SK-N-SH (cell line): ENCODE data around the gene NAPA. TPM values are rescaled to one million over a fixed set of nuclear protein-coding genes. Genes with fewer than 3 reads are reported as not detected.

ENCODE experiments used
- CTCF ChIA-PET: fragments of 300-600, 350-600 bp; formaldehyde crosslinking; extraction: SDS; loops from one replicate; lab custom pipeline; 2021; lab: Yijun Ruan, JAX
- POLR2A ChIA-PET: fragments of 350-600 bp; sonication (Branson Sonifier 250); formaldehyde crosslinking; extraction: SDS; loops from one replicate; lab custom pipeline; 2020; ENCODE audit warnings: antibody characterized with exemption, inconsistent platforms; lab: Yijun Ruan, JAX
- DNase-seq: peaks from one replicate; pipeline ENCODE4 v3.0.0; 2012
- H2AFZ ChIP-seq: fragments of 200-600 bp; sonication (generic); 2 replicates; pipeline ENCODE4 v1.8.1; 2016; ENCODE audit warnings: antibody characterized with exemption, mild to moderate bottlenecking, low read depth
- H3F3A ChIP-seq: fragments of 200-600 bp; sonication (generic); replicated peaks from 2 replicates; pipeline ENCODE3; 2016; ENCODE audit warnings: antibody characterized with exemption, mild to moderate bottlenecking; ENCODE audit not compliant: insufficient read depth
- H3K27ac ChIP-seq, 2 experiments: fragments of 200-500 bp in 1 of 2; fragments of 200-600 bp in 1 of 2; sonication (Bioruptor generic) in 1 of 2; sonication (generic), shearing (Covaris generic) in 1 of 2; 2 replicates each; pipeline versions ENCODE4 v1.5.1 to v1.6.1; 2014 to 2016; ENCODE audit warnings: low read depth in 2 of 2, inconsistent platforms in 1 of 2, low read length in 1 of 2, mild to moderate bottlenecking in 1 of 2, mixed read lengths in 1 of 2
- H3K27me3 ChIP-seq: fragments of 200-600 bp; sonication (generic), shearing (Covaris generic); 2 replicates; pipeline ENCODE4 v1.6.1; 2016; ENCODE audit warnings: mixed run types; ENCODE audit not compliant: insufficient read depth
- H3K36me3 ChIP-seq, 2 experiments: fragments of 200-500 bp in 1 of 2; fragments of 200-600 bp in 1 of 2; sonication (Bioruptor generic) in 1 of 2; sonication (generic) in 1 of 2; replicated peaks in 1 of 2; 2 replicates each; pipeline versions ENCODE3 to v1.5.1; 2014 to 2016; ENCODE audit warnings: low read length in 1 of 2, mild to moderate bottlenecking in 1 of 2; ENCODE audit not compliant: insufficient read depth in 2 of 2, control insufficient read depth in 1 of 2
- H3K4me1 ChIP-seq, 2 experiments: fragments of 200-500 bp in 1 of 2; fragments of 200-600 bp in 1 of 2; sonication (Bioruptor generic) in 1 of 2; sonication (generic), shearing (Covaris generic) in 1 of 2; 2 replicates each; pipeline versions ENCODE4 v1.5.1 to v1.6.1; 2014 to 2016; ENCODE audit warnings: low read depth in 1 of 2, low read length in 1 of 2, mixed run types in 1 of 2; ENCODE audit not compliant: insufficient read depth in 2 of 2, control insufficient read depth in 1 of 2
- H3K4me2 ChIP-seq: fragments of 200-600 bp; sonication (generic), shearing (Covaris generic); 2 replicates; pipeline ENCODE4 v1.6.1; 2017; ENCODE audit warnings: mixed run types
- H3K4me3 ChIP-seq, 2 experiments: fragments of 200-500 bp in 1 of 2; fragments of 200-600 bp in 1 of 2; sonication (Bioruptor generic) in 1 of 2; sonication (generic), shearing (Covaris generic) in 1 of 2; 2 replicates each; pipeline versions ENCODE4 v1.5.1 to v1.8.1; 2014 to 2016; ENCODE audit warnings: low read depth in 2 of 2, inconsistent platforms in 1 of 2, low read length in 1 of 2, mild to moderate bottlenecking in 1 of 2, mixed read lengths in 1 of 2, moderate library complexity in 1 of 2
- H3K79me2 ChIP-seq: fragments of 200-600 bp; sonication (generic); 2 replicates; pipeline ENCODE4 v1.8.1; 2017; ENCODE audit warnings: mild to moderate bottlenecking; ENCODE audit not compliant: insufficient read depth
- H3K9ac ChIP-seq: fragments of 200-600 bp; sonication (generic); 2 replicates; pipeline ENCODE4 v1.6.1; 2017; ENCODE audit warnings: mixed run types
- H3K9me2 ChIP-seq: fragments of 200-600 bp; sonication (generic); 2 replicates; pipeline ENCODE4 v1.6.1; 2017; ENCODE audit warnings: mixed run types
- H3K9me3 ChIP-seq: fragments of 200-600 bp; sonication (generic); 2 replicates; pipeline ENCODE4 v1.6.1; 2017; ENCODE audit warnings: mixed run types, mild to moderate bottlenecking, moderate library complexity
- H4K20me1 ChIP-seq: fragments of 200-600 bp; sonication (generic); 2 replicates; pipeline ENCODE4 v1.6.1; 2017; ENCODE audit warnings: mild to moderate bottlenecking, mixed run types; ENCODE audit not compliant: insufficient read depth
- CHD2 ChIP-seq: fragments of 150-350 bp; IDR thresholded peaks from 2 replicates; pipeline ENCODE4 v1.6.1; 2018; ENCODE audit warnings: low read length; ENCODE audit not compliant: partially characterized antibody
- FOSL2 ChIP-seq: IDR thresholded peaks from 2 replicates; pipeline ENCODE4 v1.4.0; 2012; ENCODE audit warnings: low read depth, mild to moderate bottlenecking, moderate library complexity, borderline replicate concordance
- FOXM1 ChIP-seq: IDR thresholded peaks from 2 replicates; pipeline ENCODE4 v1.4.0; 2012; ENCODE audit warnings: low read depth, mild to moderate bottlenecking
- GABPA ChIP-seq: IDR thresholded peaks from 2 replicates; pipeline ENCODE4 v1.4.0; 2012; ENCODE audit warnings: low read depth, mild to moderate bottlenecking
- GATA2 ChIP-seq: sonication (generic); formaldehyde crosslinking; IDR thresholded peaks from 2 replicates; pipeline ENCODE4 v1.5.0; 2020; ENCODE audit warnings: mild to moderate bottlenecking, missing genetic modification reagents
- JUND ChIP-seq: IDR thresholded peaks from 2 replicates; pipeline ENCODE4 v1.4.0; 2012
- MEF2A ChIP-seq: IDR thresholded peaks from 2 replicates; pipeline ENCODE4 v1.4.0; 2012; ENCODE audit warnings: low read depth, borderline replicate concordance
- NFIC ChIP-seq: IDR thresholded peaks from 2 replicates; pipeline ENCODE4 v1.4.0; 2012; ENCODE audit warnings: borderline replicate concordance
- RAD21 ChIP-seq: IDR thresholded peaks from 2 replicates; pipeline ENCODE4 v1.6.1; 2012; ENCODE audit warnings: mild to moderate bottlenecking, low read length
- RCOR1 ChIP-seq: fragments of 150-350 bp; IDR thresholded peaks from 2 replicates; pipeline ENCODE4 v1.6.1; 2017; ENCODE audit warnings: antibody characterized with exemption, low read length
- RXRA ChIP-seq: IDR thresholded peaks from 2 replicates; pipeline ENCODE4 v1.4.0; 2012; ENCODE audit warnings: low read depth, mild to moderate bottlenecking, borderline replicate concordance
- SMC3 ChIP-seq: IDR thresholded peaks from 2 replicates; pipeline ENCODE4 v1.6.1; 2012; ENCODE audit warnings: low read depth, low read length, improper control_type of control experiment
- TAF1 ChIP-seq: IDR thresholded peaks from 2 replicates; pipeline ENCODE4 v1.6.1; 2012; ENCODE audit warnings: low read depth, mild to moderate bottlenecking, low read length, moderate library complexity, borderline replicate concordance
- TCF12 ChIP-seq: IDR thresholded peaks from 2 replicates; pipeline ENCODE4 v1.4.0; 2012
- WGBS: methylation state at CpG from one replicate; pipeline ENCODE4 v1.1.6; 2017; ENCODE audit warnings: low lambda C conversion rate; 5-methylcytosine and 5-hydroxymethylcytosine counted together
- polyA plus RNA-seq, 3 experiments: library from polyadenylated mRNA; depleted of rRNA; stranded (reverse); fragments of >200 nt; gene quantifications; 2 replicates each; pipeline ENCODE4 v1.2.3, GENCODE V29; 2012
- TF ChIP-seq, protein P1 (sequence below): IDR thresholded peaks from 2 replicates; pipeline ENCODE4 v1.4.0; 2012; ENCODE audit warnings: low read depth
- TF ChIP-seq, protein P2 (sequence below): fragments of 150-350 bp; IDR thresholded peaks from 2 replicates; pipeline ENCODE4 v1.6.1; 2016; ENCODE audit warnings: mild to moderate bottlenecking, low read depth, low read length
- TF ChIP-seq, protein P3 (sequence below): IDR thresholded peaks from 2 replicates; pipeline ENCODE4 v1.4.0; 2012; ENCODE audit warnings: low read depth, borderline replicate concordance
- TF ChIP-seq, protein P4 (sequence below): IDR thresholded peaks from 2 replicates; pipeline ENCODE4 v1.6.1; 2012; ENCODE audit warnings: mild to moderate bottlenecking, low read depth, low read length, moderate library complexity

NAPA gene
- polyA plus RNA-seq, 1 of the 3 experiments (the other 2 are of a cell fraction): 84.1 TPM

DNA sequence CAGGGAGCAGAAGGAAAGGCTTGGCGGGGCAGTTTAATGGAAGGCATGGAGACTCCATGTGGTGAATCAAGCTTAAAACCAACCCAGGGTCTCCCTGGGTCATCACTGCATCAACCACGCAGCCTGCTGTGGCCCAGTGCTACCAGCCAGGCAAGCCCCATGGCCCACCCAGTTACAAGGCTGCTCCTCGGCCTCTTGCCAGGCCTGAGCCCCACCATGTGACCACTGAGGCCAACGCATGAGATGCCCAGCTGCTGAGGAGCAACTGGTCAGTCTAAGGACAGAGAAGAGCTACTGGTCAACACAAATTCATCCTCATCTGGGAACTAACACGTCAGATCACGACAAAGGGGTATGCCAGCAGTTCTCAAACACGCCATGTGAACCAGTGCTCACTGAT is 15.5 kb downstream of the NAPA start:
- no peaks in the 10 kb centered on the region for H3F3A ChIP-seq
- H3K4me2 ChIP-seq: no peak overlapping the region
- no peak for DNase-seq
- whole genome bisulfite sequencing: 100% methylated on average over 6 of the region's 7 CpGs
- POLR2A ChIA-PET: no interaction called here
- peaks cover 5% of the 10 kb centered on the region; the same call in 1 of the 2 replicates for H3K79me2 ChIP-seq
- H3K27me3 ChIP-seq: no peaks in the 10 kb centered on the region
- peak overlapping the region in 1 of 2 experiments; percentile 84; a peak in 2 of 4 replicates for H3K27ac ChIP-seq
- CTCF ChIA-PET: interaction anchor here (0.8 to 8.8 kb wide), 4 partner anchors 16 to 63 kb away, joined by 3 to 67 read pairs (median 31); partner anchors contain the start of genes KPTN and NAPA
- no peak overlapping the region for H3K9ac ChIP-seq
- peaks cover 0 to 49% of the 10 kb centered on the region in 2 experiments; a peak in 1 of 4 replicates for H3K4me1 ChIP-seq
- TF ChIP-seq RXRA (no peak), RAD21 (no peak), CHD2 (no peak), GABPA (no peak)
- TF ChIP-seq, protein P1, sequence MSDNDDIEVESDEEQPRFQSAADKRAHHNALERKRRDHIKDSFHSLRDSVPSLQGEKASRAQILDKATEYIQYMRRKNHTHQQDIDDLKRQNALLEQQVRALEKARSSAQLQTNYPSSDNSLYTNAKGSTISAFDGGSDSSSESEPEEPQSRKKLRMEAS: no peak
- H3K9me2 ChIP-seq: no peaks in the 10 kb centered on the region
- peaks cover 15 to 55% of the 10 kb centered on the region in 2 experiments for H3K36me3 ChIP-seq
- H4K20me1 ChIP-seq: no peaks in the 10 kb centered on the region
- no peak overlapping the region for H2AFZ ChIP-seq
- H3K4me3 ChIP-seq: no peak overlapping the region
- H3K9me3 ChIP-seq: no peaks in the 10 kb centered on the region

DNA sequence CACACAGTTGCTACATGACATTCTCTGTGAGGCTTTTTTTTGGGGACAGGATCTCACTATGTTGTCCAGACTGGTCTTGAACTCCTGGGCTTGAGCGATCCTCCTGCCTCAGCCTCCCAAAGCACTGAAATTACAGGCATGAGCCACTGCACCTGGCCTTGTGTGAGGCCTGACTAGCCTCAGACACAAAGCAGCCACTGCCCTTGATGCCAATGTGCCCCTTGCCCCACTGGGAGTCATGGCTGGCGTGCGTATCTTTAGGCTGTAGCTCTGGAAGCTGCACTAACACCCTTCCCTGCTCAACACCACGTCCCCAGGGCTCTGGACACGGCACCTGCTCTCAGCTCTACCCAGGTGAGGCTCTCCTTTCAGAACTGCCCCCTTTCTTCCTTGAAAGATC is 16.3 kb downstream of the NAPA start:
- Histone ChIP-seq H3K4me3 (no peak overlapping the region), H3K79me2 (0 out of 2 replicates have a peak, but pooled peaks cover under 1% of the 10 kb centered on the region)
- POLR2A ChIA-PET: no interaction called here
- TF ChIP-seq RCOR1 (no peak), MEF2A (no peak), TAF1 (no peak), NFIC (no peak), JUND (no peak), SMC3 (no peak), TCF12 (no peak), FOSL2 (no peak), FOXM1 (no peak), GATA2 (no peak)
- TF ChIP-seq, protein P2, sequence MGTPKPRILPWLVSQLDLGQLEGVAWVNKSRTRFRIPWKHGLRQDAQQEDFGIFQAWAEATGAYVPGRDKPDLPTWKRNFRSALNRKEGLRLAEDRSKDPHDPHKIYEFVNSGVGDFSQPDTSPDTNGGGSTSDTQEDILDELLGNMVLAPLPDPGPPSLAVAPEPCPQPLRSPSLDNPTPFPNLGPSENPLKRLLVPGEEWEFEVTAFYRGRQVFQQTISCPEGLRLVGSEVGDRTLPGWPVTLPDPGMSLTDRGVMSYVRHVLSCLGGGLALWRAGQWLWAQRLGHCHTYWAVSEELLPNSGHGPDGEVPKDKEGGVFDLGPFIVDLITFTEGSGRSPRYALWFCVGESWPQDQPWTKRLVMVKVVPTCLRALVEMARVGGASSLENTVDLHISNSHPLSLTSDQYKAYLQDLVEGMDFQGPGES: no peak
- TF ChIP-seq, protein P3, sequence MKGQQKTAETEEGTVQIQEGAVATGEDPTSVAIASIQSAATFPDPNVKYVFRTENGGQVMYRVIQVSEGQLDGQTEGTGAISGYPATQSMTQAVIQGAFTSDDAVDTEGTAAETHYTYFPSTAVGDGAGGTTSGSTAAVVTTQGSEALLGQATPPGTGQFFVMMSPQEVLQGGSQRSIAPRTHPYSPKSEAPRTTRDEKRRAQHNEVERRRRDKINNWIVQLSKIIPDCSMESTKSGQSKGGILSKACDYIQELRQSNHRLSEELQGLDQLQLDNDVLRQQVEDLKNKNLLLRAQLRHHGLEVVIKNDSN: no peak
- TF ChIP-seq, protein P4, sequence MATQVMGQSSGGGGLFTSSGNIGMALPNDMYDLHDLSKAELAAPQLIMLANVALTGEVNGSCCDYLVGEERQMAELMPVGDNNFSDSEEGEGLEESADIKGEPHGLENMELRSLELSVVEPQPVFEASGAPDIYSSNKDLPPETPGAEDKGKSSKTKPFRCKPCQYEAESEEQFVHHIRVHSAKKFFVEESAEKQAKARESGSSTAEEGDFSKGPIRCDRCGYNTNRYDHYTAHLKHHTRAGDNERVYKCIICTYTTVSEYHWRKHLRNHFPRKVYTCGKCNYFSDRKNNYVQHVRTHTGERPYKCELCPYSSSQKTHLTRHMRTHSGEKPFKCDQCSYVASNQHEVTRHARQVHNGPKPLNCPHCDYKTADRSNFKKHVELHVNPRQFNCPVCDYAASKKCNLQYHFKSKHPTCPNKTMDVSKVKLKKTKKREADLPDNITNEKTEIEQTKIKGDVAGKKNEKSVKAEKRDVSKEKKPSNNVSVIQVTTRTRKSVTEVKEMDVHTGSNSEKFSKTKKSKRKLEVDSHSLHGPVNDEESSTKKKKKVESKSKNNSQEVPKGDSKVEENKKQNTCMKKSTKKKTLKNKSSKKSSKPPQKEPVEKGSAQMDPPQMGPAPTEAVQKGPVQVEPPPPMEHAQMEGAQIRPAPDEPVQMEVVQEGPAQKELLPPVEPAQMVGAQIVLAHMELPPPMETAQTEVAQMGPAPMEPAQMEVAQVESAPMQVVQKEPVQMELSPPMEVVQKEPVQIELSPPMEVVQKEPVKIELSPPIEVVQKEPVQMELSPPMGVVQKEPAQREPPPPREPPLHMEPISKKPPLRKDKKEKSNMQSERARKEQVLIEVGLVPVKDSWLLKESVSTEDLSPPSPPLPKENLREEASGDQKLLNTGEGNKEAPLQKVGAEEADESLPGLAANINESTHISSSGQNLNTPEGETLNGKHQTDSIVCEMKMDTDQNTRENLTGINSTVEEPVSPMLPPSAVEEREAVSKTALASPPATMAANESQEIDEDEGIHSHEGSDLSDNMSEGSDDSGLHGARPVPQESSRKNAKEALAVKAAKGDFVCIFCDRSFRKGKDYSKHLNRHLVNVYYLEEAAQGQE: no peak
- TF ChIP-seq, all 33 proteins: peak for 0
- no peak for DNase-seq
- H3K9me3 ChIP-seq: no peaks in the 10 kb centered on the region
- H3K4me2 ChIP-seq: no peak overlapping the region
- WGBS: 95% methylated on average over 4 of the region's 5 CpGs
- no peaks in the 10 kb centered on the region for H3K9me2 ChIP-seq
- no peaks in the 10 kb centered on the region for H3F3A ChIP-seq
- no peak overlapping the region for H3K9ac ChIP-seq
- no peaks in the 10 kb centered on the region for H4K20me1 ChIP-seq
- H3K4me1 ChIP-seq: peaks cover 0 to 57% of the 10 kb centered on the region in 2 experiments; a peak in 1 of 4 replicates
- peaks cover 8 to 53% of the 10 kb centered on the region in 2 experiments for H3K36me3 ChIP-seq
- H3K27ac ChIP-seq: peak overlapping the region in 1 of 2 experiments; percentile 84; a peak in 2 of 4 replicates
- CTCF ChIA-PET: interaction anchor here (0.8 to 8.8 kb wide), 5 partner anchors 15 to 208 kb away, joined by 3 to 67 read pairs (median 18); partner anchors contain the start of genes KPTN and NAPA
- H3K27me3 ChIP-seq: no peaks in the 10 kb centered on the region
- H2AFZ ChIP-seq: no peak overlapping the region
